Prostate gland (tissue), 2 donors: ENCODE results near the gene CHST8. TPM values are rescaled to one million over a fixed set of nuclear protein-coding genes. Genes with fewer than 3 reads are reported as not detected.

Source experiments
- DNase-seq: peaks from one replicate; pipeline ENCODE4 v3.0.0-alpha.2; 2019; ENCODE audit warnings: low spot score
- H3K27ac ChIP-seq, 2 donors: fragments of 200-600 bp; sonication (generic); 2 replicates each; pipeline ENCODE4 v1.5.1; 2017 to 2019
- H3K27me3 ChIP-seq: fragments of 200-600 bp; sonication (generic); replicated peaks from 2 replicates; pipeline ENCODE4 v1.5.1; 2019; ENCODE audit not compliant: insufficient read depth
- H3K36me3 ChIP-seq, 2 donors: fragments of 200-600 bp; sonication (generic); 1 replicate in 1 of 2; 2 replicates in 1 of 2; pipeline versions ENCODE4 v1.5.1 to v1.8.1; 2017 to 2019
- H3K4me1 ChIP-seq: fragments of 200-600 bp; sonication (generic); replicated peaks from 2 replicates; pipeline ENCODE4 v1.5.1; 2019
- H3K4me3 ChIP-seq, 2 donors: fragments of 200-600 bp; sonication (generic); 2 replicates each; pipeline ENCODE4 v1.5.1; 2017 to 2019
- H3K9me3 ChIP-seq: fragments of 200-600 bp; sonication (generic); 2 replicates; pipeline ENCODE4 v1.5.1; 2017
- CTCF ChIP-seq, 4 experiments: fragments of 200-600 bp in 2 of 4; fragments of 450-650 bp in 2 of 4; sonication (generic) in 2 of 4; IDR thresholded peaks; 1 replicate in 3 of 4; 2 replicates in 1 of 4; pipeline ENCODE4 v1.5.1; 2016 to 2019; ENCODE audit warnings: antibody characterized with exemption in 4 of 4, mild to moderate bottlenecking in 2 of 4, moderate library complexity in 2 of 4
- POLR2A ChIP-seq: fragments of 450-650 bp; IDR thresholded peaks from one replicate; pipeline ENCODE4 v1.6.1; 2016; ENCODE audit warnings: antibody characterized with exemption, mild to moderate bottlenecking
- POLR2AphosphoS5 ChIP-seq: sonication (generic); formaldehyde crosslinking; IDR thresholded peaks from one replicate; pipeline ENCODE4 v1.6.1; 2017; ENCODE audit warnings: antibody characterized with exemption
- WGBS: methylation state at CpG from one replicate; pipeline ENCODE4 v1.1.5; 2018; 5-methylcytosine and 5-hydroxymethylcytosine counted together
- intact Hi-C: fragments of 100-400 bp; cut with DNase I; formaldehyde crosslinking; loops from one replicate; pipeline ENCODE4 v1.14.2; 2022
- total RNA-seq, 2 donors: library from RNA; depleted of rRNA; stranded (reverse); fragments of >200 nt; gene quantifications; one replicate each; pipeline ENCODE4 v1.1.0, GENCODE V29; 2016

CHST8 gene
- total RNA-seq, 2 donors from 2014 or later: 1.3 to 2.7 TPM

- H3K27ac ChIP-seq: no peak overlapping the region
- intact Hi-C loops: loop anchor here (5.0 kb wide), 3 partner anchors 219 to 369 kb away; no protein-coding TSS in a partner anchor
- no peaks in the 10 kb centered on the region for H3K4me1 ChIP-seq
- WGBS: 26% methylated on average over 31 of the region's 49 CpGs
- peaks cover 3% of the 10 kb centered on the region for H3K27me3 ChIP-seq
- H3K9me3 ChIP-seq: no peaks in the 10 kb centered on the region
- TF ChIP-seq POLR2AphosphoS5: peak; percentile 28
- TF ChIP-seq POLR2A: no peak
- TF ChIP-seq CTCF (IDR thresholded peaks at IDR 0.05): peak; percentile 100
- no peak overlapping the region for H3K4me3 ChIP-seq
- H3K36me3 ChIP-seq: no peaks in the 10 kb centered on the region
- peak; percentile 63 for DNase-seq
Observed at GRCh38 chr19:33778089-33778791, 156.5 kb downstream of the CHST8 start.

- intact Hi-C loops: loop anchor here (5.0 kb wide), 3 partner anchors 217 to 367 kb away; no protein-coding TSS in a partner anchor
- H3K27ac ChIP-seq: no peak overlapping the region
- no peak for DNase-seq
- no peak overlapping the region for H3K4me3 ChIP-seq
- H3K27me3 ChIP-seq: peaks cover 3% of the 10 kb centered on the region
- no peaks in the 10 kb centered on the region for H3K9me3 ChIP-seq
- no peaks in the 10 kb centered on the region for H3K4me1 ChIP-seq
- no peaks in the 10 kb centered on the region for H3K36me3 ChIP-seq
- TF ChIP-seq POLR2AphosphoS5: no peak
- no peak for TF ChIP-seq POLR2A
- TF ChIP-seq CTCF (IDR thresholded peaks at IDR 0.05): no peak
- WGBS: 90% methylated on average over 7 of the region's 7 CpGs
Observed at GRCh38 chr19:33779849-33780248, 158.1 kb downstream of the CHST8 start.

- WGBS: 65% methylated on average over 6 of the region's 6 CpGs
- H3K4me1 ChIP-seq: no peaks in the 10 kb centered on the region
- no peaks in the 10 kb centered on the region for H3K9me3 ChIP-seq
- peaks cover 3% of the 10 kb centered on the region for H3K27me3 ChIP-seq
- no peak for DNase-seq
- TF ChIP-seq POLR2AphosphoS5: no peak
- TF ChIP-seq CTCF (IDR thresholded peaks at IDR 0.05): no peak
- TF ChIP-seq POLR2A: no peak
- no peak overlapping the region for H3K4me3 ChIP-seq
- H3K27ac ChIP-seq: no peak overlapping the region
- intact Hi-C loops: no loop called here
- H3K36me3 ChIP-seq: no peaks in the 10 kb centered on the region
Observed at GRCh38 chr19:33780251-33780650, 158.5 kb downstream of the CHST8 start.

GRCh38 chr19:33780746-33781145 is 159.0 kb downstream of the CHST8 start:
- no peak overlapping the region for H3K4me3 ChIP-seq
- no peak for DNase-seq
- no peaks in the 10 kb centered on the region for H3K4me1 ChIP-seq
- no peaks in the 10 kb centered on the region for H3K36me3 ChIP-seq
- 27% methylated on average over 12 of the region's 12 CpGs for WGBS
- TF ChIP-seq POLR2A: no peak
- no peak for TF ChIP-seq CTCF (IDR thresholded peaks at IDR 0.05)
- TF ChIP-seq POLR2AphosphoS5: no peak
- no peak overlapping the region for H3K27ac ChIP-seq
- peaks cover 3% of the 10 kb centered on the region for H3K27me3 ChIP-seq
- no peaks in the 10 kb centered on the region for H3K9me3 ChIP-seq
- intact Hi-C loops: no loop called here

- Histone ChIP-seq H3K4me3 (no peak overlapping the region), H3K27me3 (peaks cover 3% of the 10 kb centered on the region), H3K36me3 (no peaks in the 10 kb centered on the region), H3K27ac (no peak overlapping the region), H3K4me1 (no peaks in the 10 kb centered on the region), H3K9me3 (no peaks in the 10 kb centered on the region)
- 77% methylated on average over 15 of the region's 15 CpGs for WGBS
- intact Hi-C loops: no loop called here
- TF ChIP-seq POLR2AphosphoS5: no peak
- TF ChIP-seq CTCF (IDR thresholded peaks at IDR 0.05): no peak
- TF ChIP-seq POLR2A: no peak
- DNase-seq: no peak
Observed at GRCh38 chr19:33781415-33781935, 159.7 kb downstream of the CHST8 start.
